ENCODE results near the gene BACH2.
A peak's percentile ranks its signal among the peaks of the same experiment; 100 is the strongest.

- TF ChIP-seq EZH2phosphoT487 (IDR thresholded peaks at IDR 0.05; ENCODE audit: borderline replicate concordance, low read length): no peak
- TF ChIP-seq CTCF (IDR thresholded peaks at IDR 0.05; ENCODE audit: low read depth, low read length, poor library complexity, severe bottlenecking): peak; percentile 58
These were observed 22.1 kb downstream of the BACH2 start for GRCh38 chr6:90274451-90275030.
